MM.1S (cell line): ENCODE measurements around the gene CLCN4.

Experiments
- DNase-seq: peaks from one replicate; pipeline ENCODE4 v3.0.0-alpha.2; 2015
- H2AFZ ChIP-seq: fragments of 300-600 bp; sonication (generic); 2 replicates; pipeline ENCODE4 v1.6.0; 2016; ENCODE audit warnings: antibody characterized with exemption, low read length
- H3F3A ChIP-seq: fragments of 300-600 bp; sonication (generic); 2 replicates; pipeline ENCODE4 v1.6.1; 2016; ENCODE audit warnings: mild to moderate bottlenecking, antibody characterized with exemption, low read length, moderate library complexity, mixed read lengths; ENCODE audit not compliant: insufficient read depth
- H3K27ac ChIP-seq: fragments of 300-600 bp; sonication (generic); 2 replicates; pipeline ENCODE4 v1.5.1; 2016; ENCODE audit warnings: mild to moderate bottlenecking, low read length
- H3K27me3 ChIP-seq: fragments of 300-600 bp; sonication (generic); replicated peaks from 2 replicates; pipeline ENCODE4 v1.6.0; 2016; ENCODE audit warnings: low read length; ENCODE audit not compliant: insufficient read depth
- H3K36me3 ChIP-seq: fragments of 300-600 bp; sonication (generic); replicated peaks from 2 replicates; pipeline ENCODE4 v1.6.1; 2016; ENCODE audit warnings: mild to moderate bottlenecking, low read length, mixed read lengths; ENCODE audit not compliant: insufficient read depth
- H3K4me1 ChIP-seq: fragments of 300-600 bp; sonication (generic); 2 replicates; pipeline ENCODE4 v1.6.1; 2016; ENCODE audit warnings: low read length, mixed read lengths
- H3K4me2 ChIP-seq: fragments of 300-600 bp; sonication (generic); 2 replicates; pipeline ENCODE4 v1.6.0; 2016; ENCODE audit warnings: low read depth, low read length
- H3K4me3 ChIP-seq: fragments of 300-600 bp; sonication (generic); 2 replicates; pipeline ENCODE4 v1.5.1; 2016; ENCODE audit warnings: low read length, mixed read lengths
- H3K79me2 ChIP-seq: fragments of 300-600 bp; sonication (generic); 2 replicates; pipeline ENCODE4 v1.6.1; 2016; ENCODE audit warnings: mixed run types, low read length, mixed read lengths
- H3K9ac ChIP-seq: fragments of 300-600 bp; sonication (generic); 2 replicates; pipeline ENCODE4 v1.6.1; 2016; ENCODE audit warnings: low read length, mixed read lengths
- H3K9me2 ChIP-seq: fragments of 300-600 bp; sonication (generic); replicated peaks from 2 replicates; pipeline ENCODE4 v1.6.1; 2016; ENCODE audit warnings: mild to moderate bottlenecking, low read length, mixed read lengths; ENCODE audit not compliant: insufficient read depth
- H3K9me3 ChIP-seq: fragments of 300-600 bp; sonication (generic); replicated peaks from 2 replicates; pipeline ENCODE4 v1.6.1; 2016; ENCODE audit warnings: mild to moderate bottlenecking, low read length, mixed read lengths; ENCODE audit not compliant: insufficient read depth
- H4K20me1 ChIP-seq: fragments of 300-600 bp; sonication (generic); 2 replicates; pipeline ENCODE4 v1.6.1; 2016; ENCODE audit warnings: mild to moderate bottlenecking, low read length, moderate library complexity, mixed read lengths; ENCODE audit not compliant: insufficient read depth
- CTCF ChIP-seq: fragments of 300-600 bp; sonication (generic); IDR thresholded peaks from 2 replicates; pipeline ENCODE4 v1.5.1; 2016; ENCODE audit warnings: antibody characterized with exemption, low read length, mixed read lengths
- EZH2 ChIP-seq: fragments of 300-600 bp; sonication (generic); optimal IDR thresholded peaks from 2 replicates; pipeline ENCODE3; 2017; ENCODE audit warnings: low read depth, mild to moderate bottlenecking, antibody characterized with exemption, low read length, mixed read lengths
- EZH2phosphoT487 ChIP-seq: fragments of 300-600 bp; sonication (generic); IDR thresholded peaks from 2 replicates; pipeline ENCODE4 v1.6.1; 2018; ENCODE audit warnings: antibody characterized with exemption, low read length

Gene CLCN4

GRCh38 chrX:10124506-10125247 is 32.1 kb upstream of the CLCN4 start:
- no peak overlapping the region for H2AFZ ChIP-seq
- DNase-seq = no peak
- peaks cover 19% of the 10 kb centered on the region for H3F3A ChIP-seq
- no peak overlapping the region for H3K4me3 ChIP-seq
- no peaks in the 10 kb centered on the region for H3K36me3 ChIP-seq
- no peak for TF ChIP-seq CTCF
- TF ChIP-seq EZH2 = no peak
- no peak for TF ChIP-seq EZH2phosphoT487
- H3K9me2 ChIP-seq = no peaks in the 10 kb centered on the region
- no peaks in the 10 kb centered on the region for H4K20me1 ChIP-seq
- H3K4me2 ChIP-seq = no peak overlapping the region
- H3K79me2 ChIP-seq = peaks cover 29% of the 10 kb centered on the region
- H3K27ac ChIP-seq = no peak overlapping the region
- H3K27me3 ChIP-seq = no peaks in the 10 kb centered on the region
- H3K4me1 ChIP-seq = peaks cover 32% of the 10 kb centered on the region
- H3K9me3 ChIP-seq = no peaks in the 10 kb centered on the region
- no peak overlapping the region for H3K9ac ChIP-seq

GRCh38 chrX:10125248-10125615 is 31.5 kb upstream of the CLCN4 start:
- Histone ChIP-seq H2AFZ (no peak overlapping the region), H4K20me1 (no peaks in the 10 kb centered on the region), H3K9me3 (no peaks in the 10 kb centered on the region), H3K27me3 (no peaks in the 10 kb centered on the region), H3K36me3 (no peaks in the 10 kb centered on the region), H3K9ac (no peak overlapping the region), H3K79me2 (peaks cover 24% of the 10 kb centered on the region), H3K4me2 (no peak overlapping the region), H3K4me1 (peaks cover 26% of the 10 kb centered on the region), H3K27ac (no peak overlapping the region), H3K9me2 (no peaks in the 10 kb centered on the region), H3F3A (peaks cover 19% of the 10 kb centered on the region), H3K4me3 (no peak overlapping the region)
- TF ChIP-seq EZH2phosphoT487 = no peak
- TF ChIP-seq CTCF = no peak
- TF ChIP-seq EZH2 = no peak
- no peak for DNase-seq

GRCh38 chrX:10126044-10126443 is 30.7 kb upstream of the CLCN4 start:
- Histone ChIP-seq H3K27ac (no peak overlapping the region), H3K27me3 (no peaks in the 10 kb centered on the region), H3K36me3 (no peaks in the 10 kb centered on the region), H3K79me2 (peaks cover 16% of the 10 kb centered on the region), H3F3A (peaks cover 12% of the 10 kb centered on the region), H4K20me1 (no peaks in the 10 kb centered on the region), H3K9ac (no peak overlapping the region), H3K4me3 (no peak overlapping the region), H3K9me3 (no peaks in the 10 kb centered on the region), H3K9me2 (no peaks in the 10 kb centered on the region), H3K4me2 (no peak overlapping the region), H2AFZ (no peak overlapping the region), H3K4me1 (peaks cover 18% of the 10 kb centered on the region)
- TF ChIP-seq EZH2phosphoT487 (no peak), CTCF (no peak), EZH2 (no peak)
- no peak for DNase-seq
